Lower leg skin (tissue), 3 donors: ENCODE data around the gene PTPRN2.

Experiments used
- CTCF ChIP-seq, 3 donors: fragments of 450-650 bp; IDR thresholded peaks; one replicate each; pipeline ENCODE4 v1.5.1; 2016; ENCODE audit warnings: antibody characterized with exemption in 3 of 3, mild to moderate bottlenecking in 3 of 3, moderate library complexity in 2 of 3
- POLR2A ChIP-seq, 2 donors: fragments of 450-650 bp; IDR thresholded peaks; one replicate each; pipeline ENCODE4 v1.6.1; 2016 to 2017; ENCODE audit warnings: antibody characterized with exemption in 2 of 2, mild to moderate bottlenecking in 1 of 2, moderate library complexity in 1 of 2

GRCh38 chr7:157703131-157703530 lies 884.5 kb downstream of the PTPRN2 start:
- TF ChIP-seq CTCF (IDR thresholded peaks at IDR 0.05) = no peak
- TF ChIP-seq POLR2A (IDR thresholded peaks at IDR 0.05) = no peak
